Fibroblast of lung (primary cell): ENCODE data around the gene TP53BP1. TPM values are rescaled to one million over a fixed set of nuclear protein-coding genes. Genes with fewer than 3 reads are reported as not detected.

Source experiments
- DNase-seq, 2 donors: peaks; one replicate each; pipeline versions ENCODE4 v3.0.0 to v3.0.0-alpha.2; 2010; ENCODE audit warnings: low read depth in 2 of 2
- H2AFZ ChIP-seq: 2 replicates; pipeline ENCODE4 v1.5.1; 2012; ENCODE audit warnings: low read length, control low read depth, inconsistent platforms
- H3K27ac ChIP-seq: 2 replicates; pipeline ENCODE4 v1.5.1; 2011; ENCODE audit warnings: low read length, control low read depth; ENCODE audit not compliant: insufficient read depth
- H3K27me3 ChIP-seq: 2 replicates; pipeline ENCODE4 v1.5.1; 2011; ENCODE audit warnings: mild to moderate bottlenecking, low read length; ENCODE audit not compliant: control insufficient read depth, insufficient read depth
- H3K36me3 ChIP-seq: 2 replicates; pipeline ENCODE4 v1.5.1; 2011; ENCODE audit warnings: low read length; ENCODE audit not compliant: control insufficient read depth, insufficient read depth
- H3K4me1 ChIP-seq: 2 replicates; pipeline ENCODE4 v1.5.1; 2011; ENCODE audit warnings: low read length; ENCODE audit not compliant: control insufficient read depth, insufficient read depth; ENCODE audit errors: extremely low read depth
- H3K4me2 ChIP-seq: 2 replicates; pipeline ENCODE4 v1.5.1; 2011; ENCODE audit warnings: low read length, control low read depth; ENCODE audit not compliant: insufficient read depth; ENCODE audit errors: extremely low read depth
- H3K4me3 ChIP-seq, 4 experiments: fragments of 200-600 bp in 1 of 4; sonication (generic) in 1 of 4; replicated peaks in 1 of 4; 2 replicates each; pipeline ENCODE4 v1.5.1; 2011 to 2016; ENCODE audit warnings: low read length in 4 of 4, low read depth in 3 of 4, mild to moderate bottlenecking in 3 of 4, control low read depth in 2 of 4, inconsistent platforms in 1 of 4, mixed read lengths in 1 of 4; ENCODE audit not compliant: insufficient read depth in 1 of 4; ENCODE audit errors: control extremely low read depth in 1 of 4
- H3K79me2 ChIP-seq: 2 replicates; pipeline ENCODE4 v1.5.1; 2012; ENCODE audit warnings: mild to moderate bottlenecking, low read length, inconsistent platforms; ENCODE audit not compliant: control insufficient read depth, insufficient read depth
- H3K9ac ChIP-seq: 2 replicates; pipeline ENCODE4 v1.5.1; 2011; ENCODE audit warnings: mild to moderate bottlenecking, low read length, control low read depth; ENCODE audit not compliant: insufficient read depth
- H3K9me3 ChIP-seq: 2 replicates; pipeline ENCODE4 v1.5.1; 2012; ENCODE audit warnings: low read depth, low read length; ENCODE audit not compliant: control insufficient read depth, insufficient read depth
- H4K20me1 ChIP-seq: 2 replicates; pipeline ENCODE4 v1.5.1; 2011; ENCODE audit warnings: low read length; ENCODE audit not compliant: control insufficient read depth, insufficient read depth; ENCODE audit errors: extremely low read depth
- CTCF ChIP-seq, 2 donors: IDR thresholded peaks in 1 of 2; conservative IDR thresholded peaks in 1 of 2; 1 replicate in 1 of 2; 2 replicates in 1 of 2; pipeline ENCODE4 v1.5.1; 2011 to 2012; ENCODE audit warnings: low read length in 2 of 2, control low read depth in 1 of 2, inconsistent platforms in 1 of 2, low read depth in 1 of 2, mild to moderate bottlenecking in 1 of 2
- EZH2 ChIP-seq: IDR thresholded peaks from 2 replicates; pipeline ENCODE4 v1.5.1; 2012; ENCODE audit warnings: low read length, control low read depth, mild to moderate bottlenecking; ENCODE audit errors: missing control alignments
- polyA minus RNA-seq: library from RNA; depleted of rRNA, polyadenylated mRNA; stranded (reverse); fragments of >200 nt; gene quantifications from 2 replicates; pipeline ENCODE4 v1.2.3, GENCODE V29; 2011; ENCODE audit warnings: low replicate concordance
- polyA plus RNA-seq, 2 donors: library from polyadenylated mRNA; depleted of rRNA in 1 of 2; stranded (reverse) in 1 of 2; unstranded in 1 of 2; fragments of >200 nt; gene quantifications; 2 replicates each; pipeline ENCODE4 v1.2.1, GENCODE V29; 2011 to 2012; ENCODE audit warnings: missing spikeins in 1 of 2
- total RNA-seq: library from RNA; depleted of rRNA; stranded (reverse); fragments of >200 nt; gene quantifications from 2 replicates; pipeline ENCODE4 v1.2.1, GENCODE V29; 2014

The TP53BP1 gene
- total RNA-seq (79.9 and 132 TPM in 2 replicates), polyA plus RNA-seq (38.8 and 39.8 TPM in 2 replicates), polyA minus RNA-seq (52.3 and 109 TPM in 2 replicates)
- 26.1 and 26.6 TPM in 2 replicates for polyA plus RNA-seq (2012)

GRCh38 chr15:43492673-43493601, at the start of gene TP53BP1:
TSS of gene TP53BP1 (minus strand) at chr15:43493156. CDS start at chr15:43493043, 113 bp downstream.
- Histone ChIP-seq H3K27me3 (no peaks in the 10 kb centered on the region), H3K36me3 (peaks cover 2% of the 10 kb centered on the region), H3K4me1 (peaks cover 5% of the 10 kb centered on the region), H3K9ac (peak within 1 kb of the TSS; percentile 95), H3K4me3 (peak within 1 kb of the TSS; percentile 76 to 88 (median 82)), H3K4me2 (peak within 1 kb of the TSS; percentile 87), H3K27ac (peak within 1 kb of the TSS; percentile 95), H3K9me3 (no peaks in the 10 kb centered on the region), H4K20me1 (no peaks in the 10 kb centered on the region), H2AFZ (peak within 1 kb of the TSS; percentile 96), H3K79me2 (peaks cover 8% of the 10 kb centered on the region)
- peak; percentile 92 to 96 for DNase-seq
- TF ChIP-seq EZH2 (no peak), CTCF (conservative IDR thresholded peaks at IDR 0.05 in 1 of 2, IDR thresholded peaks at IDR 0.05 in 1 of 2; ENCODE audit: low read depth in 1 of 2, low read length in 2 of 2) (no peak)

DNA sequence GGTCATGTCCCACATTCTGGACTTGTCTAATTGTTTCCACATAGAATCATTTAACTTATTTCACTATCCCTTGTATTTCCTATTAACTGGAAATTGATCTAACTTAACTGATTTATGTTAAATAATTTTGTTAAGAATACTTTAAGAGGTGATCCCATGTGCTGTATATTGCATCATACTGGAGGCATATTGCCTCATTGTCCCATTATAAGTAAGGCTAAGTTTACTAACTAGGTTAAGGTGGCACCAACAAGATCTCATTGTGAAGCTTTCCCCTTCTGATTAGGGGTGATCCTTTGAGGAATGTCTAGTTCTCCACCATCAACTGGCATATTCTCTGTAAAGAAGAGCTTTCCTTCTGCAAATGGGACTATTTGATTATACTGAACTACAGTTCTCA, 48.8 kb upstream of the TP53BP1 start:
- H3K4me1 ChIP-seq = no peaks in the 10 kb centered on the region
- H3K27ac ChIP-seq = no peak overlapping the region
- no peaks in the 10 kb centered on the region for H3K36me3 ChIP-seq
- H3K9me3 ChIP-seq = no peaks in the 10 kb centered on the region
- H3K27me3 ChIP-seq = no peaks in the 10 kb centered on the region
- peak in 1 of 2 donors; percentile 67 for DNase-seq
- H3K4me2 ChIP-seq = no peak overlapping the region
- H2AFZ ChIP-seq = no peak overlapping the region
- no peak overlapping the region for H3K4me3 ChIP-seq
- H3K79me2 ChIP-seq = no peaks in the 10 kb centered on the region
- H4K20me1 ChIP-seq = no peaks in the 10 kb centered on the region
- H3K9ac ChIP-seq = no peak overlapping the region
- TF ChIP-seq EZH2 = no peak

GRCh38 chr15:43538091-43538490, 45.1 kb upstream of the TP53BP1 start:
- Histone ChIP-seq H2AFZ (no peak overlapping the region), H3K4me3 (no peak overlapping the region), H4K20me1 (no peaks in the 10 kb centered on the region), H3K36me3 (no peaks in the 10 kb centered on the region), H3K9ac (no peak overlapping the region), H3K27ac (no peak overlapping the region), H3K4me2 (no peak overlapping the region), H3K9me3 (no peaks in the 10 kb centered on the region), H3K79me2 (no peaks in the 10 kb centered on the region), H3K4me1 (no peaks in the 10 kb centered on the region), H3K27me3 (no peaks in the 10 kb centered on the region)
- TF ChIP-seq EZH2 = no peak
- no peak for TF ChIP-seq CTCF (conservative IDR thresholded peaks at IDR 0.05 in 1 of 2, IDR thresholded peaks at IDR 0.05 in 1 of 2; ENCODE audit: low read depth in 1 of 2, low read length in 2 of 2)
- DNase-seq = no peak
